A549 (cell line): ENCODE data around the gene EFCAB8. TPM values are rescaled to one million over a fixed set of nuclear protein-coding genes. Genes with fewer than 3 reads are reported as not detected.

ENCODE experiments used
- ATAC-seq, 2 experiments: fragments of 200-7000 bp in 1 of 2; fragments of >200 bp in 1 of 2; cut with Nextera tagmentation in 1 of 2; cut with Tn5 transposase in 1 of 2; 3 replicates each; pipeline versions ENCODE4 v1.8.0 to v1.9.1; 2018 to 2020; ENCODE audit warnings: mild to moderate bottlenecking in 1 of 2, moderate library complexity in 1 of 2
- CTCF ChIA-PET: fragments of 300-600 bp; sonication (Branson Sonifier 250); formaldehyde crosslinking; extraction: SDS; loops from one replicate; lab custom pipeline; 2021; ENCODE audit warnings: antibody characterized with exemption, inconsistent platforms; lab: Yijun Ruan, JAX
- POLR2A ChIA-PET: fragments of 350-600 bp; formaldehyde crosslinking; extraction: SDS; loops from one replicate; lab custom pipeline; 2021; ENCODE audit warnings: antibody characterized with exemption, inconsistent platforms; lab: Yijun Ruan, JAX
- DNase-seq, 2 experiments: peaks; one replicate each; pipeline versions ENCODE4 v3.0.0 to v3.0.0-alpha.2; 2011 to 2016; ENCODE audit warnings: low read depth in 1 of 2, low spot score in 1 of 2
- FAIRE-seq: peaks from 2 replicates; lab custom pipeline; 2011; peaks lifted over from hg19 to GRCh38; lab: Jason Lieb, UNC
- H3K27ac ChIP-seq, 2 experiments: fragments of >200 bp; sonication (Bioruptor Twin); formaldehyde crosslinking; 3 replicates each; pipeline ENCODE4 v1.5.1; 2016 to 2017
- H3K4me1 ChIP-seq: fragments of >200 bp; sonication (Bioruptor Twin); formaldehyde crosslinking; 3 replicates; pipeline ENCODE4 v1.6.1; 2016
- H3K4me2 ChIP-seq: fragments of >200 bp; sonication (Bioruptor Twin); formaldehyde crosslinking; 3 replicates; pipeline ENCODE4 v1.6.1; 2016
- H3K4me3 ChIP-seq: fragments of >200 bp; sonication (Bioruptor Twin); formaldehyde crosslinking; 3 replicates; pipeline ENCODE4 v1.5.1; 2016
- H3K9me3 ChIP-seq: fragments of >200 bp; sonication (Bioruptor Twin); formaldehyde crosslinking; 3 replicates; pipeline ENCODE4 v1.6.1; 2016
- ATOH8 ChIP-seq: fragments of 250-450 bp; sonication (Bioruptor Pico); IDR thresholded peaks from 2 replicates; pipeline ENCODE4 v1.5.0; 2020; ENCODE audit warnings: low read depth, mild to moderate bottlenecking, moderate library complexity
- BHLHE40 ChIP-seq: IDR thresholded peaks from 2 replicates; pipeline ENCODE4 v1.6.1; 2012; ENCODE audit warnings: low read depth, low read length, inconsistent platforms
- CEBPB ChIP-seq, 2 experiments: fragments of >200 bp in 1 of 2; sonication (Bioruptor Twin) in 1 of 2; formaldehyde crosslinking in 1 of 2; IDR thresholded peaks; 2 replicates each; pipeline ENCODE4 v1.6.1; 2012 to 2016
- CTCF ChIP-seq: fragments of >200 bp; sonication (Bioruptor Twin); formaldehyde crosslinking; IDR thresholded peaks from 3 replicates; pipeline ENCODE4 v1.5.1; 2016
- E2F6 ChIP-seq: IDR thresholded peaks from 2 replicates; pipeline ENCODE4 v1.6.1; 2012; ENCODE audit warnings: low read depth, borderline replicate concordance
- EHF ChIP-seq: fragments of 250-450 bp; sonication (Bioruptor Pico); IDR thresholded peaks from 2 replicates; pipeline ENCODE4 v1.5.0; 2020; ENCODE audit warnings: mild to moderate bottlenecking
- ELK1 ChIP-seq: fragments of 150-350 bp; IDR thresholded peaks from 2 replicates; pipeline ENCODE4 v1.6.1; 2014; ENCODE audit warnings: low read depth, mild to moderate bottlenecking, low read length
- EP300 ChIP-seq, 2 experiments: fragments of >200 bp; sonication (Bioruptor Twin); formaldehyde crosslinking; IDR thresholded peaks; 2 replicates in 1 of 2; 3 replicates in 1 of 2; pipeline ENCODE4 v1.6.1; 2016 to 2017
- FOXS1 ChIP-seq: fragments of 250-450 bp; sonication (Bioruptor Pico); IDR thresholded peaks from 2 replicates; pipeline ENCODE4 v1.5.0; 2020; ENCODE audit warnings: mild to moderate bottlenecking, moderate library complexity
- HMGXB4 ChIP-seq: fragments of 250-450 bp; sonication (Bioruptor Pico); IDR thresholded peaks from 2 replicates; pipeline ENCODE4 v1.5.0; 2021; ENCODE audit warnings: mild to moderate bottlenecking, moderate library complexity, borderline replicate concordance
- JUNB ChIP-seq: fragments of >200 bp; sonication (Bioruptor Twin); formaldehyde crosslinking; IDR thresholded peaks from 2 replicates; pipeline ENCODE4 v1.6.1; 2016
- KDM5A ChIP-seq: fragments of 200-600 bp; sonication (generic); IDR thresholded peaks from 2 replicates; pipeline ENCODE4 v1.6.1; 2016; ENCODE audit warnings: antibody characterized with exemption, mild to moderate bottlenecking
- MAZ ChIP-seq: fragments of 150-350 bp; IDR thresholded peaks from 2 replicates; pipeline ENCODE4 v1.6.1; 2014; ENCODE audit warnings: antibody characterized with exemption, low read depth, low read length, borderline replicate concordance
- POLR2A ChIP-seq: IDR thresholded peaks from 2 replicates; pipeline ENCODE4 v1.6.1; 2012; ENCODE audit warnings: mild to moderate bottlenecking, low read length
- RCOR1 ChIP-seq: fragments of 150-350 bp; IDR thresholded peaks from 2 replicates; pipeline ENCODE4 v1.6.1; 2014; ENCODE audit warnings: antibody characterized with exemption, low read length, low read depth
- RFX5 ChIP-seq: fragments of 450-650 bp; IDR thresholded peaks from 2 replicates; pipeline ENCODE4 v1.7.1; 2014; ENCODE audit warnings: antibody characterized with exemption, mild to moderate bottlenecking, moderate library complexity
- TFCP2L1 ChIP-seq: fragments of 250-450 bp; sonication (Bioruptor Pico); IDR thresholded peaks from 2 replicates; pipeline ENCODE4 v1.5.0; 2021; ENCODE audit warnings: mild to moderate bottlenecking
- TP53 ChIP-seq: fragments of 250-450 bp; sonication (Bioruptor Pico); IDR thresholded peaks from 2 replicates; pipeline ENCODE4 v1.5.0; 2021; ENCODE audit warnings: mild to moderate bottlenecking, moderate library complexity
- ZC3H11A ChIP-seq: fragments of 450-650 bp; IDR thresholded peaks from 2 replicates; pipeline ENCODE4 v1.6.1; 2014; ENCODE audit warnings: antibody characterized with exemption, mild to moderate bottlenecking
- ZNF302 ChIP-seq: fragments of 250-450 bp; sonication (Bioruptor Pico); IDR thresholded peaks from 2 replicates; pipeline ENCODE4 v1.9.0; 2021; ENCODE audit warnings: inconsistent platforms, mild to moderate bottlenecking, moderate library complexity
- ZSCAN20 ChIP-seq: fragments of 250-450 bp; sonication (Bioruptor Pico); IDR thresholded peaks from 2 replicates; pipeline ENCODE4 v1.8.0; 2022; ENCODE audit warnings: mild to moderate bottlenecking, moderate library complexity
- WGBS: methylation state at CpG from one replicate; pipeline ENCODE4 v1.1.6; 2017; ENCODE audit errors: missing lambda C conversion rate; 5-methylcytosine and 5-hydroxymethylcytosine counted together
- polyA plus RNA-seq, 4 experiments: library from polyadenylated mRNA; depleted of rRNA in 3 of 4; stranded (reverse); fragments of >200 nt; fragmentation: RNase III in 1 of 4; extraction: RNeasy Plus Mini Kit Qiagen cat#74134 plus additional on column Dnase treatment in 1 of 4; gene quantifications; 2 replicates in 3 of 4; 3 replicates in 1 of 4; pipeline ENCODE4 v1.2.3, GENCODE V29; 2011 to 2017

Gene EFCAB8
- polyA plus RNA-seq, 2 of the 4 experiments (the other 2 are of a cell fraction) = not detected

- no peak overlapping the region for H3K4me2 ChIP-seq
- TF ChIP-seq TFCP2L1 (CRISPR knock-in tag) = no peak
- TF ChIP-seq ZNF302 (CRISPR knock-in tag) = no peak
- TF ChIP-seq E2F6 = no peak
- TF ChIP-seq BHLHE40 = no peak
- TF ChIP-seq EHF (CRISPR knock-in tag) = no peak
- no peak for TF ChIP-seq CTCF
- no peak for TF ChIP-seq ELK1
- TF ChIP-seq, all 56 proteins: peak for 0
- no peak for DNase-seq
- Histone ChIP-seq H3K4me3 (no peak overlapping the region), H3K4me1 (no peaks in the 10 kb centered on the region), H3K9me3 (no peaks in the 10 kb centered on the region), H3K27ac (no peak overlapping the region)
- no peak for FAIRE-seq
- CTCF ChIA-PET = interaction anchor here (0.6 to 1.5 kb wide), 5 partner anchors 13 to 111 kb away, joined by 3 to 4 read pairs (median 3); no protein-coding TSS in a partner anchor
- POLR2A ChIA-PET = no interaction called here
- ATAC-seq = no peak; a peak in 1 of 6 replicates
- 75% methylated on average over 4 of the region's 6 CpGs for WGBS
These were observed 126.9 kb downstream of the EFCAB8 start for GRCh38 chr20:32985596-32985995.

- no peak for TF ChIP-seq RFX5
- TF ChIP-seq ZSCAN20 (CRISPR knock-in tag) = no peak
- TF ChIP-seq MAZ = no peak
- TF ChIP-seq BHLHE40 = no peak
- no peak for TF ChIP-seq JUNB
- no peak for TF ChIP-seq CTCF
- TF ChIP-seq FOXS1 (CRISPR knock-in tag) = no peak
- TF ChIP-seq EHF (CRISPR knock-in tag) = no peak
- TF ChIP-seq ATOH8 = no peak
- TF ChIP-seq KDM5A = no peak
- TF ChIP-seq ZC3H11A = no peak
- TF ChIP-seq EP300 (IDR thresholded peaks at IDR 0.05) = no peak
- TF ChIP-seq TP53 (CRISPR knock-in tag) = no peak
- no peak for TF ChIP-seq POLR2A
- no peak for TF ChIP-seq CEBPB (IDR thresholded peaks at IDR 0.05)
- TF ChIP-seq RCOR1 = no peak
- TF ChIP-seq HMGXB4 = no peak
- TF ChIP-seq ELK1 = no peak
- ATAC-seq = peak in 1 of 2 experiments; percentile 57; a peak in 4 of 6 replicates
- POLR2A ChIA-PET = no interaction called here
These were observed 127.7 kb downstream of the EFCAB8 start for GRCh38 chr20:32986331-32986966.

More at GRCh38 chr20:32986331-32986966, 127.7 kb downstream of the EFCAB8 start:
- WGBS = 59% methylated on average over 17 of the region's 18 CpGs
- Histone ChIP-seq H3K4me3 (no peak overlapping the region), H3K4me1 (no peaks in the 10 kb centered on the region), H3K27ac (no peak overlapping the region), H3K4me2 (no peak overlapping the region), H3K9me3 (no peaks in the 10 kb centered on the region)
- no peak for FAIRE-seq
- CTCF ChIA-PET = interaction anchor here (0.5 to 1.5 kb wide), 6 partner anchors 9 to 1084 kb away, joined by 3 to 5 read pairs (median 3); no protein-coding TSS in a partner anchor
- no peak for DNase-seq
